ENCODE measurements around the gene PNLDC1.
A peak's percentile ranks its signal among the peaks of the same experiment; 100 is the strongest.

The PNLDC1 gene

GRCh38 chr6:159858259-159858658, 58.2 kb downstream of the PNLDC1 start:
- DNase-seq, result no peak

GRCh38 chr6:159860482-159860881, 60.4 kb downstream of the PNLDC1 start:
- DNase-seq, result no peak

- DNase-seq, result no peak
Measured at GRCh38 chr6:159862103-159862502, 62.0 kb downstream of the PNLDC1 start.

GRCh38 chr6:159863341-159863740, 63.3 kb downstream of the PNLDC1 start:
- DNase-seq, result peak; percentile 32

- DNase-seq, result no peak
Measured at GRCh38 chr6:159865226-159865920, 65.3 kb downstream of the PNLDC1 start.

- DNase-seq, result no peak
Measured at GRCh38 chr6:159866286-159867247, 66.5 kb downstream of the PNLDC1 start.
